ENCODE measurements around the gene NAMPT. TPM values are rescaled to one million over a fixed set of nuclear protein-coding genes. Genes with fewer than 3 reads are reported as not detected.

Gene NAMPT
- total and polyA plus RNA-seq, 8 donors, result 24.5 to 127 (median 59.1) TPM

- Histone ChIP-seq H3K27me3 (no peaks in the 10 kb centered on the region), H3K9me3 (no peaks in the 10 kb centered on the region), H3K4me1 (no peaks in the 10 kb centered on the region), H3K27ac (no peak overlapping the region), H3K4me3 (no peak overlapping the region), H3K36me3 (peaks cover 0 to 16% (median 0%) of the 10 kb centered on the region in 3 donors)
- DNase-seq (no peak), FAIRE-seq (no peak), ATAC-seq (no peak)
- intact Hi-C loops (cut with DNase I), result loop anchor here in 1 of 3 donors (5.0 kb wide), 1 partner anchor 35 kb away; the partner anchor contains the start of gene NAMPT
- TF ChIP-seq CTCF (IDR thresholded peaks at IDR 0.05), result no peak
- 85 to 89% methylated on average over 5 of the region's 5 CpGs for WGBS, 2 donors
Observed at GRCh38 chr7:106246902-106247711, 37.7 kb downstream of the NAMPT start.

GRCh38 chr7:106243893-106244292 lies 40.9 kb downstream of the NAMPT start:
- intact Hi-C loops (cut with DNase I), result no loop called here
- DNase-seq (no peak), FAIRE-seq (no peak), ATAC-seq (no peak)
- H3K27me3 ChIP-seq, result no peaks in the 10 kb centered on the region
- WGBS, 2 donors, result 46 to 54% methylated on average over 2 of the region's 2 CpGs
- peaks cover 0 to 4% (median 0%) of the 10 kb centered on the region in 3 donors for H3K36me3 ChIP-seq
- TF ChIP-seq CTCF (IDR thresholded peaks at IDR 0.05), result no peak
- no peaks in the 10 kb centered on the region for H3K4me1 ChIP-seq
- H3K9me3 ChIP-seq, result no peaks in the 10 kb centered on the region
- no peak overlapping the region for H3K4me3 ChIP-seq
- no peak overlapping the region for H3K27ac ChIP-seq

- intact Hi-C loops (cut with DNase I), result no loop called here
- Histone ChIP-seq H3K4me1 (no peaks in the 10 kb centered on the region), H3K36me3 (no peaks in the 10 kb centered on the region), H3K27ac (no peak overlapping the region), H3K4me3 (no peak overlapping the region), H3K27me3 (no peaks in the 10 kb centered on the region), H3K9me3 (no peaks in the 10 kb centered on the region)
- ATAC-seq (no peak), FAIRE-seq (no peak), DNase-seq (no peak)
- 62 to 64% methylated on average over 3 of the region's 3 CpGs for WGBS, 2 donors
- no peak for TF ChIP-seq CTCF (IDR thresholded peaks at IDR 0.05)
Observed at GRCh38 chr7:106239406-106239805, 45.4 kb downstream of the NAMPT start.

- H3K4me3 ChIP-seq, result no peak overlapping the region
- no peak for ATAC-seq
- no peak for TF ChIP-seq CTCF (IDR thresholded peaks at IDR 0.05)
- no peaks in the 10 kb centered on the region for H3K36me3 ChIP-seq
- DNase-seq, result no peak
- WGBS, 2 donors, result 76 to 77% methylated on average over 5 of the region's 5 CpGs
- H3K27me3 ChIP-seq, result no peaks in the 10 kb centered on the region
- no peaks in the 10 kb centered on the region for H3K9me3 ChIP-seq
- no peak for FAIRE-seq
- H3K27ac ChIP-seq, result no peak overlapping the region
- intact Hi-C loops (cut with DNase I), result no loop called here
- no peaks in the 10 kb centered on the region for H3K4me1 ChIP-seq
Observed at GRCh38 chr7:106238830-106239229, 46.0 kb downstream of the NAMPT start.

DNA sequence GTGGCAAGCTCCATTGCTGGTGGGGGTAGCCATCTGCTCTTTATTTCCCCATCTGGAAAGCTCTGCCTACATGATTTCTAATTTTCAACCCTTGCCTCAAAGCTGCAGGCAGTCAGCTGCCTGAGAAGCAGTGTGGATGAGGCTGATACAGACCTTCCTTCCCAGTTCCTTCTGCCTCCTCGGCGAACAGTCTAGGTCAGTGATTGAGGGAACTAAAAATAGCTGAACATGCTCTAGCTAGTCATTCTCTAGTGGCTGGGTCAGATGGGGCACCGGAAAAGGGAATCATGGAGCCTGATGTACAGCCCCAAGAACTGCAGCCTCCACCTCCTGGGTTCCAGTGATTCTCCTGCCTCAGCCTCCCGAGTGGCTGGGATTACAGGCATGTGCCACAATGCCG lies 48.7 kb downstream of the NAMPT start:
- Histone ChIP-seq H3K9me3 (no peaks in the 10 kb centered on the region), H3K27ac (no peak overlapping the region), H3K36me3 (no peaks in the 10 kb centered on the region), H3K27me3 (no peaks in the 10 kb centered on the region), H3K4me1 (no peaks in the 10 kb centered on the region), H3K4me3 (no peak overlapping the region)
- FAIRE-seq (no peak), ATAC-seq (peak in 2 of 4 donors; percentile 49 to 58), DNase-seq (no peak)
- WGBS, 2 donors, result 74 to 75% methylated on average over 5 of the region's 5 CpGs
- intact Hi-C loops (cut with DNase I), result no loop called here
- no peak for TF ChIP-seq CTCF (IDR thresholded peaks at IDR 0.05)

Measured in pancreas (tissue), 10 donors.